IPS-18c (cell line): Measurements from ENCODE around the gene KRTAP17-1.
"Not testable (repeated sequence)": the region's sequence is repeated elsewhere in the genome, so short reads cannot be mapped to it uniquely, and the experiment has no call there.

Experiments
- H3K4me3 ChIP-seq: 2 replicates; pipeline ENCODE4 v1.7.0; 2013; ENCODE audit warnings: low read depth, mild to moderate bottlenecking, low read length, moderate library complexity; ENCODE audit not compliant: insufficient read depth
- H3K9me3 ChIP-seq: one replicate; pipeline ENCODE4 v1.6.1; 2013; ENCODE audit warnings: mild to moderate bottlenecking, low read length, moderate library complexity; ENCODE audit not compliant: control insufficient read depth, insufficient read depth

The KRTAP17-1 gene

DNA sequence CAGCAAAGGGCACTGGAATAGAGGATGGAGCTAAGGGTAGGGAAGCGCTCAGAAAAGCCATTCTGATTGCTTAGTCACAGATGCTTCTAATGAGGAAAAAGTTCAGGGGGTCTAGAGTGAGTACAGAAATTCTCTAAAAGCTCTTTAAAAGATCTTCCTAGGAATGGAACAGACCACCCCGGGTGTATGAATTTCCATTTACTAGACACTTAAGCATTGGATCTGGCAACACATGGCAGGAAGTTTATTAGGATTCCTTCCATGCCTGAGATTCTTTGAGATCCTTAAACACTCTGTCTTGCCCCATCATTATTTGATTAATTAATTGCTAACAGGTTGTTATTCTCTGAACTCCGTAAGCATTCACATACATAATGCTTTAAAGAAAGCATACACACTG is 31.5 kb downstream of the KRTAP17-1 start:
- no peak overlapping the region for H3K4me3 ChIP-seq
- no peaks in the 10 kb centered on the region for H3K9me3 ChIP-seq

DNA sequence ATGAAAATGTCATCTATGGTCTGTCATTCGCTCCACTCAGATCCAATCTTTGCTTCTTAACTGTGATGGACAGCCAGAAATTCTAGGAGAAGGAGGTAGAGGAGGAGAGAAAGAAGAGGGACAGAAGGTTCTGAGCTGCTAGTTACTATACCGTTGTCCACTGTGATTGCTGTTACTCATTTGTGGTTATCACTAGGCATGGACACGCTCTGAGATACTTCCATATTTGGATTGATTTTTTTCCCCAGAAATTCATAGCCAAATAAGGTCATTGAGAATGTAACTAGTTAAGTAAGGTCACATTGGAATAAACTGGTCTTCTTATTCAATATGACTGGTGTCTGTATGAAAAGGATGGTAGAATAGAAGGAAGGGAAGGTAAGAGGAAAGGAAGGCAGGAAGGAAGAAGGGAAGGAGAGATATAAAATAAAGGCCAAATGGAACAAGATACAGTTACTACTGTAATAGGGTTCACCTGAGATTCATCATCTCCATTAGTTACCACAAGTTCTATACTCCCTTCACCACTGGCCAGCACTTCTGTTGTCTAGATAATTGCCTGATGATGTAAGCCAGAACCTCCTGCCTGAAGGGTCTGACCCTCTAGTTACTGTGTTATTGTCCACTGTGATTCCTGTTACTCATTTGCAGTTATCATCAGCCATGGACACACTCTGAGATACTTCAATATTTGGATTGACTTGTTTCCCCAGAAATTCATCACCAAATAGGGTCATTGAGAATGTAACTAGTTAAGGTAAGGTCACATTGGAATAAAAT is 37.1 kb downstream of the KRTAP17-1 start:
- no peaks in the 10 kb centered on the region for H3K9me3 ChIP-seq

DNA sequence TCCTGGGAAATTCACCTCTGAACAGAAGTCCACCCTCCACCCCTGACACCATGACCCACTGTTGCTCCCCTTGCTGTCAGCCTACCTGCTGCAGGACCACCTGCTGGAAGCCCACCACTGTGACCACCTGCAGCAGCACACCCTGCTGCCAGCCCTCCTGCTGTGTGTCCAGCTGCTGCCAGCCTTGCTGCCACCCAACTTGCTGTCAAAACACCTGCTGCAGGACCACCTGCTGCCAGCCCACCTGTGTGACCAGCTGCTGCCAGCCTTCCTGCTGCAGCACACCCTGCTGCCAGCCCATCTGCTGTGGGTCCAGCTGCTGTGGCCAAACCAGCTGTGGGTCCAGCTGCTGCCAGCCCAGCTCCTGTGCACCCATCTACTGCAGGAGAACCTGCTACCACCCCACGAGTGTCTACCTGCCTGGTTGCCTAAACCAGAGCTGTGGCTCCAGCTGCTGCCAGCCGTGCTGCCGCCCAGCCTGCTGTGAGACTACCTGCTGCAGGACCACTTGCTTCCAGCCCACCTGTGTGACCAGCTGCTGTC is 39.8 kb downstream of the KRTAP17-1 start, which contains the start of gene KRTAP9-7:
KRTAP9-7 (plus strand) TSS at position 51 of the 543 bp plus-strand sequence; CDS start at position 51, 0 bp downstream.
- H3K9me3 ChIP-seq: not testable (repeated sequence)

More for the DNA sequence above, 37.1 kb downstream of the KRTAP17-1 start:
- H3K4me3 ChIP-seq: no peak overlapping the region

DNA sequence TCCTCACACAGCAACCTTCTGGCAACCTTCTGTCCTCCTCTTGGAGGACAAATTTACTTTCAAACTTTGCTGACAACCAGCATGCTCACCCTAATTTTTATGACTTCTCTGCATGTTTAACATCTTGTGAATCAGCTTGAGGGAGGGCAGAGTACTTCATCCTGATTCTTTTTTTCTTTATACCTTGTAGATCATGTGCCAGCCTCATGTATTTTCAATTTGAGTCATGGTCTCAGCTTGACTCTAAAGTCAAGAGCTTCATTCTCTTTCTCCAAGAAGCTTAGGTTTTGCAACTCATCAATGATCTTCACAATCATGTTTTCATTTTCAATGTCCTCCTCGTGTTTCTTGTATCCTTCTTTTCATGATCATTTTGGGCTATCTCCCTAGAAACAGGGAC is 43.7 kb downstream of the KRTAP17-1 start:
- Histone ChIP-seq H3K9me3 (no peaks in the 10 kb centered on the region), H3K4me3 (no peak overlapping the region)

More for the DNA sequence above, 39.8 kb downstream of the KRTAP17-1 start, which contains the start of gene KRTAP9-7:
- not testable (repeated sequence) for H3K4me3 ChIP-seq

DNA sequence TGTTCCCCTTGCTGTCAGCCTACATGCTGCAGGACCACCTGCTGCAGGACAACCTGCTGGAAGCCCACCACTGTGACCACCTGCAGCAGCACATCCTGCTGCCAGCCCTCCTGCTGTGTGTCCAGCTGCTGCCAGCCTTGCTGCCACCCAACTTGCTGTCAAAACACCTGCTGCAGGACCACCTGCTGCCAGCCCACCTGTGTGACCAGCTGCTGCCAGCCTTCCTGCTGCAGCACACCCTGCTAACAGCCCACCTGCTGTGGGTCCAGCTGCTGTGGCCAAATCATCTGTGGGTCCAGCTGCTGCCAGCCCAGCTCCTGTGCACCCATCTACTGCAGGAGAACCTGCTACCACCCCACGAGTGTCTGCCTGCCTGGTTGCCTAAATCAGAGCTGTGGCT is 44.2 kb downstream of the KRTAP17-1 start:
- H3K9me3 ChIP-seq, H3K4me3 ChIP-seq: not testable (repeated sequence)

DNA sequence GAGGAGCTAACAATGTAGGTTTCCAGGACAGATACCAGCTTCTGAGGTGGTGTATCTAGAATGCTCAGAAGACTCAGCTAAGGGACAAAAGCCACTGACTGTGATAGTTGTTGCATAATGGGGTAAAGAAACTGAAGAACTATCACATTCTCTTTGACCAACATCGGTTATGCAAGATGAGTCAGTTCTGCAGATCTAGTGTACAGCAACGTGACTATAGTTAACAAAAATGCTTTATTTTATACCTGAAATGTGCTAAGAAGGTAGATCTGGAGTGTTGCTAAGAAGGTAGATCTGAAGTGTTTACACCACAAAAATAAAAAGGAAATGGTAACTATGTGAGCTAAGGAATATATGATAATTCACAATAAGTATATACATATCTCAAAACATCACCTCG is 47.8 kb downstream of the KRTAP17-1 start:
- no peaks in the 10 kb centered on the region for H3K9me3 ChIP-seq
- no peak overlapping the region for H3K4me3 ChIP-seq

DNA sequence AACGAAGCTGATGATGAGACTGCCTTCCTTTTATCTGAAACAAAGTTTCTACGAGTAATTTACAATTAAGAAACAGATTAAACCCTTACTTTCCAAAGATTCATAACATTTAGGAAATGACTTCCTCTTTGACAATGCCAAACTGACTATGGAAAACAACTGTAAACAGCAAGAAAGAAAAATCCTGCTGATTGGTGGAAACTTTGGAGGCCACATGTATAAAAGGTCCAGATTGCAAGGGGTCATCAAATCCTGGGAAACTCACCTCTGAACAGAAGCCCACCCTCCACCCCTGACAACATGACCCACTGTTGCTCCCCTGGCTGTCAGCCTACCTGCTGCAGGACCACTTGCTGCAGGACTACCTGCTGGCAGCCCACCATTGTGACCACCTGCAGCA is 50.4 kb downstream of the KRTAP17-1 start, which contains the start of gene KRTAP9-6:
KRTAP9-6 (plus strand) TSS at position 301 of the 400 bp plus-strand sequence; CDS start at position 301, 0 bp downstream.
- no peak within 1 kb of the TSS for H3K4me3 ChIP-seq
- no peaks in the 10 kb centered on the region for H3K9me3 ChIP-seq
